H9 (cell line): ENCODE data around the gene NSUN6. TPM values are rescaled to one million over a fixed set of nuclear protein-coding genes. Genes with fewer than 3 reads are reported as not detected.

Source experiments
- DNase-seq: peaks from one replicate; pipeline ENCODE4 v3.0.0-alpha.2; 2017
- H2AFZ ChIP-seq: one replicate; pipeline ENCODE4 v1.6.1; 2013; ENCODE audit warnings: mild to moderate bottlenecking, low read length, control low read depth, moderate library complexity
- H2AK5ac ChIP-seq: 2 replicates; pipeline ENCODE4 v1.6.1; 2013; ENCODE audit warnings: low read length, control low read depth, mixed read lengths; ENCODE audit not compliant: insufficient read length
- H2BK120ac ChIP-seq: one replicate; pipeline ENCODE4 v1.6.1; 2013; ENCODE audit warnings: low read depth, mild to moderate bottlenecking, low read length, control low read depth, inconsistent platforms; ENCODE audit not compliant: poor library complexity, severe bottlenecking
- H2BK12ac ChIP-seq: 2 replicates; pipeline ENCODE4 v1.6.1; 2013; ENCODE audit warnings: low read length, control low read depth, mixed read lengths, low read depth; ENCODE audit not compliant: insufficient read length
- H2BK15ac ChIP-seq: 2 replicates; pipeline ENCODE4 v1.6.1; 2013; ENCODE audit warnings: low read depth, low read length, control low read depth
- H2BK20ac ChIP-seq: one replicate; pipeline ENCODE4 v1.6.1; 2013; ENCODE audit warnings: low read depth, mild to moderate bottlenecking, low read length, control low read depth, inconsistent platforms; ENCODE audit not compliant: poor library complexity, severe bottlenecking
- H2BK5ac ChIP-seq: 2 replicates; pipeline ENCODE4 v1.6.1; 2013; ENCODE audit warnings: low read length, control low read depth, mixed read lengths; ENCODE audit not compliant: insufficient read length
- H3K14ac ChIP-seq: 2 replicates; pipeline ENCODE4 v1.6.1; 2013; ENCODE audit warnings: low read length, control low read depth; ENCODE audit not compliant: insufficient read depth
- H3K18ac ChIP-seq: 2 replicates; pipeline ENCODE4 v1.6.1; 2013; ENCODE audit warnings: low read depth, mild to moderate bottlenecking, mixed read lengths, low read length, control low read depth; ENCODE audit not compliant: insufficient read length
- H3K23ac ChIP-seq: 2 replicates; pipeline ENCODE4 v1.6.1; 2013; ENCODE audit warnings: low read length, control low read depth, mixed read lengths, low read depth; ENCODE audit not compliant: insufficient read length
- H3K23me2 ChIP-seq: 2 replicates; pipeline ENCODE4 v1.6.1; 2013; ENCODE audit warnings: low read depth, mild to moderate bottlenecking, mixed read lengths, low read length, control low read depth; ENCODE audit not compliant: insufficient read length, poor library complexity, severe bottlenecking
- H3K27ac ChIP-seq: 2 replicates; pipeline ENCODE4 v1.5.1; 2013; ENCODE audit warnings: low read length, control low read depth, mixed read lengths, low read depth; ENCODE audit not compliant: insufficient read length
- H3K27me3 ChIP-seq: 2 replicates; pipeline ENCODE4 v1.6.1; 2013; ENCODE audit warnings: low read length, control low read depth, inconsistent platforms; ENCODE audit not compliant: insufficient read depth
- H3K4ac ChIP-seq: 2 replicates; pipeline ENCODE4 v1.6.1; 2013; ENCODE audit warnings: low read depth, mild to moderate bottlenecking, control low read depth, inconsistent platforms, low read length, moderate library complexity
- H3K4me1 ChIP-seq: 2 replicates; pipeline ENCODE4 v1.6.1; 2013; ENCODE audit warnings: low read length, control low read depth, inconsistent platforms; ENCODE audit not compliant: insufficient read depth
- H3K4me2 ChIP-seq: 2 replicates; pipeline ENCODE4 v1.6.1; 2013; ENCODE audit warnings: low read length, control low read depth, mixed read lengths; ENCODE audit not compliant: insufficient read length, insufficient read depth
- H3K56ac ChIP-seq: 2 replicates; pipeline ENCODE4 v1.6.1; 2013; ENCODE audit warnings: low read depth, mild to moderate bottlenecking, mixed read lengths, low read length, control low read depth; ENCODE audit not compliant: insufficient read length
- H3K79me1 ChIP-seq: 2 replicates; pipeline ENCODE4 v1.6.1; 2013; ENCODE audit warnings: low read depth, mild to moderate bottlenecking, moderate library complexity, low read length, control low read depth, inconsistent platforms; ENCODE audit not compliant: insufficient read depth, poor library complexity, severe bottlenecking
- H3K79me2 ChIP-seq: 2 replicates; pipeline ENCODE4 v1.6.1; 2013; ENCODE audit warnings: low read length, control low read depth, inconsistent platforms; ENCODE audit not compliant: insufficient read depth
- H3K9ac ChIP-seq: 2 replicates; pipeline ENCODE4 v1.6.1; 2013; ENCODE audit warnings: low read length, control low read depth, mixed read lengths; ENCODE audit not compliant: insufficient read length; ENCODE audit errors: extremely low read depth
- H3K9me3 ChIP-seq: one replicate; pipeline ENCODE4 v1.6.1; 2013; ENCODE audit warnings: low read depth, low read length, inconsistent platforms; ENCODE audit not compliant: control insufficient read depth
- H3T11ph ChIP-seq: one replicate; pipeline ENCODE4 v1.6.1; 2013; ENCODE audit warnings: mild to moderate bottlenecking, low read length, control low read depth, inconsistent platforms
- H4K20me1 ChIP-seq: one replicate; pipeline ENCODE4 v1.6.1; 2013; ENCODE audit not compliant: control insufficient read depth, insufficient read length, insufficient read depth
- H4K5ac ChIP-seq: 2 replicates; pipeline ENCODE4 v1.6.1; 2013; ENCODE audit warnings: low read depth, mild to moderate bottlenecking, mixed read lengths, low read length, control low read depth; ENCODE audit not compliant: insufficient read length
- H4K8ac ChIP-seq: replicated peaks from 2 replicates; pipeline ENCODE4 v1.6.1; 2013; ENCODE audit warnings: low read length, control low read depth, mixed read lengths, low read depth; ENCODE audit not compliant: insufficient read length
- H4K91ac ChIP-seq: 2 replicates; pipeline ENCODE4 v1.6.1; 2013; ENCODE audit warnings: low read depth, mild to moderate bottlenecking, moderate library complexity, mixed read lengths, low read length, control low read depth; ENCODE audit not compliant: insufficient read length
- H3K27ac Mint-ChIP-seq, 3 experiments: 2 replicates in 2 of 3; 3 replicates in 1 of 3; pipeline ENCODE4 v1.8.0; 2020 to 2021; ENCODE audit warnings: mixed read lengths in 3 of 3, mild to moderate bottlenecking in 1 of 3, moderate library complexity in 1 of 3
- H3K27me3 Mint-ChIP-seq: 2 replicates; pipeline ENCODE4 v1.8.0; 2021; ENCODE audit warnings: low read depth, mild to moderate bottlenecking, moderate library complexity, mixed read lengths
- H3K36me3 Mint-ChIP-seq, 3 experiments: 2 replicates in 2 of 3; 3 replicates in 1 of 3; pipeline ENCODE4 v1.8.0; 2020 to 2021; ENCODE audit warnings: low read depth in 3 of 3, mixed read lengths in 3 of 3; ENCODE audit not compliant: insufficient read depth in 1 of 3
- H3K4me1 Mint-ChIP-seq, 2 experiments: 2 replicates each; pipeline ENCODE4 v1.8.0; 2020; ENCODE audit warnings: mixed read lengths in 2 of 2
- H3K4me3 Mint-ChIP-seq, 2 experiments: 2 replicates in 1 of 2; 3 replicates in 1 of 2; pipeline ENCODE4 v1.8.0; 2020 to 2021; ENCODE audit warnings: mild to moderate bottlenecking in 2 of 2, mixed read lengths in 2 of 2, moderate library complexity in 1 of 2
- H3K9me3 Mint-ChIP-seq, 2 experiments: 2 replicates in 1 of 2; 3 replicates in 1 of 2; pipeline ENCODE4 v1.8.0; 2020; ENCODE audit warnings: mild to moderate bottlenecking in 2 of 2, mixed read lengths in 2 of 2, moderate library complexity in 1 of 2
- CTCF ChIP-seq: fragments of 200-600 bp; sonication (generic); conservative IDR thresholded peaks from 3 replicates; pipeline ENCODE4 v1.8.0; 2021; ENCODE audit warnings: antibody characterized with exemption, mild to moderate bottlenecking
- WGBS: extraction: QIAGEN DNeasy Blood & Tissue Kit; methylation state at CpG from one replicate; pipeline ENCODE4 v1.1.7; 2013; ENCODE audit warnings: missing lambda C conversion rate, low lambda C conversion rate, mixed read lengths; ENCODE audit not compliant: insufficient read length; ENCODE audit errors: extremely low coverage; 5-methylcytosine and 5-hydroxymethylcytosine counted together
- total RNA-seq: library from RNA; stranded (reverse); gene quantifications from 2 replicates; pipeline ENCODE4 v1.2.1, GENCODE V29; 2021

The NSUN6 gene
- total RNA-seq, 1 experiment from 2014 or later, result 11.9 TPM

DNA sequence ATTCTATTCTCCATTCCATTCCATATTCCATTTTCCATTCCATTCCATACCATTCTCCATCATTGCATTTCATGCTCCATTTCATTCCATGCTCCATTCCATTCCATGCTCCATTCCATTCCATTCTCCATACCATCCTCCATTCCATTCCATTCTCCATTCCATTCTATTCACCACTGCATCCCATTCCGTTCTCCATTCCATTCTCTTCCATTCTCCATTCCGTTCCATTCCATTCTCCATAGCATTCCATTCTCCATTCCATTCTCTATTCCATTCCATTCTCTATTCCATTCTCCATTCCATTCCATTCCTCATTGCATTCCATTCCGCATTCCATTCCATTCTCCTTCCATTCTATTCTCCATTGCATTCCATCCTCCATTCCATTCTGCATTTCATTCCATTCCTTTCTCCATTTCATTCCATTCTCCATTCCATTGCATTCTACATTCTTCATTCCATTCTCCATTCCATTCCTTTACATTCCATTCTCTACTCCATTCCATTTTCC, 84.0 kb downstream of the NSUN6 start:
- Mint-ChIP-seq H3K36me3 (no peaks in the 10 kb centered on the region), H3K9me3 (no peaks in the 10 kb centered on the region), H3K4me1 (no peaks in the 10 kb centered on the region), H3K27me3 (no peaks in the 10 kb centered on the region), H3K27ac (no peak overlapping the region), H3K4me3 (no peak overlapping the region)
- H3K79me1 ChIP-seq, result no peaks in the 10 kb centered on the region
- H3K14ac ChIP-seq, result no peak overlapping the region
- no peak overlapping the region for H3K4me2 ChIP-seq
- H2BK12ac ChIP-seq, result no peak overlapping the region
- H3T11ph ChIP-seq, result no peak overlapping the region
- no peak overlapping the region for H2AFZ ChIP-seq
- H4K91ac ChIP-seq, result no peak overlapping the region
- H3K27ac ChIP-seq, result no peak overlapping the region
- no peak overlapping the region for H2BK15ac ChIP-seq
- no peak overlapping the region for H2BK5ac ChIP-seq
- no peak overlapping the region for H2AK5ac ChIP-seq
- peaks cover 99% of the 10 kb centered on the region for H3K9me3 ChIP-seq
- H4K20me1 ChIP-seq, result no peaks in the 10 kb centered on the region
- H3K23ac ChIP-seq, result no peak overlapping the region
- TF ChIP-seq CTCF, result no peak
- H2BK20ac ChIP-seq, result no peak overlapping the region
- no peak overlapping the region for H3K9ac ChIP-seq
- no peak overlapping the region for H2BK120ac ChIP-seq
- H3K18ac ChIP-seq, result no peak overlapping the region
- no peaks in the 10 kb centered on the region for H3K27me3 ChIP-seq
- no peak overlapping the region for H4K8ac ChIP-seq
- no peak for DNase-seq
- no peaks in the 10 kb centered on the region for H3K4me1 ChIP-seq
- no peak overlapping the region for H3K4ac ChIP-seq
- 100% methylated on average over 3 of the region's 3 CpGs for WGBS
- no peaks in the 10 kb centered on the region for H3K79me2 ChIP-seq
- no peak overlapping the region for H3K56ac ChIP-seq
- H3K23me2 ChIP-seq, result no peaks in the 10 kb centered on the region
- H4K5ac ChIP-seq, result no peak overlapping the region
